A673 (cell line): ENCODE measurements around the gene CCR5AS.

ENCODE experiments used
- CTCF ChIP-seq: fragments of 300-800, 200-600 bp; sonication (generic); conservative IDR thresholded peaks from 2 replicates; pipeline ENCODE4 v1.5.1; 2017; ENCODE audit warnings: low read depth, mild to moderate bottlenecking, antibody characterized with exemption, low read length, moderate library complexity, mixed read lengths
- EZH2 ChIP-seq: fragments of 200-600 bp; sonication (generic); IDR thresholded peaks from 2 replicates; pipeline ENCODE4 v1.6.1; 2017; ENCODE audit warnings: borderline replicate concordance, low read depth, mild to moderate bottlenecking, mixed read lengths, antibody characterized with exemption, low read length; ENCODE audit not compliant: poor library complexity, severe bottlenecking

GRCh38 chr3:46427916-46428833 is 21.3 kb upstream of the CCR5AS start:
- TF ChIP-seq CTCF (no peak), EZH2 (no peak)
